TTC549 (cell line): Measurements from ENCODE around the gene KCNMA1.

ENCODE experiments used
- FAIRE-seq: peaks from 2 replicates; lab custom pipeline; 2012; peaks lifted over from hg19 to GRCh38; lab: Jason Lieb, UNC

KCNMA1 gene

DNA sequence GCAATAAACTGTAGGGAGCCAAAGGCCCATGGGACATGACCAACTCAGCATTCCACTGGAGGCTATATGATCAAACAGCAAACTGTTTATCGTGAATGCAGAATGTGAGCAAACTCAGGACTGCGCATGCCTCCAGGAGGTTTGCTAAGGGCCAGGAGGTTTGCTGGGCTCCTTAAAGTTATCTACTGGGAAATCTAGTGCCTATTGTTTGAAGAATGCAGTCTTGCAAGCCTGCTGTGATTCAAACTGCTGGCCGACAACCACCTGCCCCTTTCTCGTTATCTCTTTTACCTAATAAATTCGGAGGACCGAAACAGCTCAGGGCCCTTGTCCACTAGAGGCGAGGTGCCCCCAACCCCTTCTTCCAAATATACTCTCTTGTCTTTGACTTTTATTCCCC lies 404.1 kb downstream of the KCNMA1 start:
- no peak for FAIRE-seq

DNA sequence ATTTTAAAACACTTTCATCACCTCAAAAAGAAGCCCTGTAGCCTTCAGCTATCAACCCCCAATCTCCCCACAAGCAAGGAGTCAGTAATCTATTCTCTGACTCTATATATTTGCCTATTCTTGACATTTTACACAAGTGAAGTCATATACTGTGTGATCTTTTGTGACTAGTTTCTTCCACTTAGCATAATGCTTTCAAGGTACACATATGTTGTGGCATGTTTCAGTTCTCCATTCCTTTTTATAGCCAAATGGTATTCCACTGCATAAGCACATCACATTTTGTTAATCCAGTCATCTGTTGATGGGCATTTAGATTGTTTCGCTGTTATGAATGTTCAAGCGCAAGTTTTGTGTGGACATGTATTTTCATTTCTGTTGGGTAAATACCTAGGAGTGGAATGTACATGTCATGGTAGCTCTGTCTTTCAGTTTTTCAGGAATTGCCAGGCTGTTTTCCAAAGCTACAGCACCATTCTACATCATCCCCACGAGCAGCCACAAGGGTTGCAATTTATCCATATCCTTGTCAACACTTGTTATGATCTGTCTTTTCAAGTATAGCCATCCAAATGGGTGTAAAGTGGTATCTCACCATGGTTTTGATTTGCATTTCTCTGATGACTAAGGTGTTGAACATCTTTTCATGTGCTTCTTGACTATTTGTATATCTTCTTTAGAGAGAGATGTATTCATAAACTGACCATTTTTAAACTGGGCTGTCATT lies 405.6 kb downstream of the KCNMA1 start:
- no peak for FAIRE-seq

DNA sequence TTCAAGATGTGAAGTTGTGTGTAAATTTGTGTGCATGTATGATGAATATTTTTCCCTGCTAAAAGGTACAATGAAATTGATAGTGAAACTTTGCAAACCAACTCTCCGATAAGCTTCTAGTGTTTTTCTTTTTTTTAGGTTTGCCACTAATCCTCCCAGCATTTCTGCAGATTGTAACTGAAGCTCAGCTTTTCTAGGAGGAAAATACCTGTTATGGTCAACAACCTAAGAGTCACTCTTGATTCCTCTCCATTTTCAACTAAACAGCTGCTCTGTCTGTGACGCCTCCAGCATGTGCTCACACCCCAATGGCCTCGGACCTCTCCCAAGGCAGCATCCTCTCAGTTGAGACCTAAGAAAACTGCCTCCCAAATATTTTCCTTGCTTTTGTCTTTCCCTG lies 406.2 kb downstream of the KCNMA1 start:
- no peak for FAIRE-seq

DNA sequence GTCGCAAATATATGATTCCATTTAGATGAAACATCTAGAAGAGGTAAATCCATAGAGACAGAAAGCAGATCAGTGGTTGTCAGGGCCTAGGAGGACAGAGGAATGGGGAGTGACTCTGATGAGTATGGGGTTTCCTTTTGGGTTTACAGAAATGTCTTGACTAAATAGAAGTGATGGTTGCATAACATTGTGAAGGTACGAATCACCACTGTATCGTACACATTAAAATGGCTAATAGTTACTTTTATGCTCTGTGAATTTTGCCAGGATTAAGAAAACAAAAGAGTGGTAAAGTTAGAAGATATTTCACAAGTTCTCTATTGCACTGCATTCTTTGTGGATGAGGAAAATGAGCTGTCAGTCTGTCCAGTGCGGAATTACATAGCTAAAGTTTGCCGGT lies 407.4 kb downstream of the KCNMA1 start:
- no peak for FAIRE-seq

DNA sequence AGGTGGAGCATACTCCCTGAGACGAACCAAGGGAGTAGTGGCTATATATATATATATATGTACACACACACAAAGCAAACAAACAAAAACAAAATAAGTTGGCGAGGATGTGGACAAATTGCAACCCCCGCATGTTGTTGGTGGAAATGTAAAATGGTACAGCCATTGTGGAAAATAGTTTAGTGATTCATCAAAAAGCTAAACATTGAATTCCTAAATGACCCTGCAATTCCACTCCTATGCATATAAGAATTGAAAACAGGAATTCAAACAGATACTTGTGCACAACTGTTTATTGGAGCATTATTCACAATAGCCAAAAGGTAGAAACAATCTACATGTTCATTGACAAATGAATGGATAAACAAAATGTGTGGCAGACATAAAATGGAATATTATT lies 407.9 kb downstream of the KCNMA1 start:
- FAIRE-seq, result no peak

DNA sequence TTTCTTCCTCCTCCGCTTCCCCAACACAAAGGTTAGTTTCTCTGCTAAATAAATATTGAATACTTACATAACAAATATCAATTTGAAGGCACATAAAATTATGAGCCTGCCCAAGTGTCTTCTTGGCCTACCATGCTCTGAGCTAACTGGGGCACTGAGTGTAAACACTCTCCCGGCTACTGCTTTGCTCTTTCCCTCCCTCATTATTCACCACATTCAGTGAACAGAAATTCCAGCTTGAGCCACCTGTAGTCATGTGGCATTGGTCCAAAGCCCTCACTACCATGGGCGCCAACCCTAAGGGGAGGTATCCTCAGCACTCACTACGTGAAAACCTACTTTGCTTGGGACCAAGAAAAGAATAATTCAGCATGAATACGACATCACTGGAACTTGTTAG lies 409.0 kb downstream of the KCNMA1 start:
- no peak for FAIRE-seq

DNA sequence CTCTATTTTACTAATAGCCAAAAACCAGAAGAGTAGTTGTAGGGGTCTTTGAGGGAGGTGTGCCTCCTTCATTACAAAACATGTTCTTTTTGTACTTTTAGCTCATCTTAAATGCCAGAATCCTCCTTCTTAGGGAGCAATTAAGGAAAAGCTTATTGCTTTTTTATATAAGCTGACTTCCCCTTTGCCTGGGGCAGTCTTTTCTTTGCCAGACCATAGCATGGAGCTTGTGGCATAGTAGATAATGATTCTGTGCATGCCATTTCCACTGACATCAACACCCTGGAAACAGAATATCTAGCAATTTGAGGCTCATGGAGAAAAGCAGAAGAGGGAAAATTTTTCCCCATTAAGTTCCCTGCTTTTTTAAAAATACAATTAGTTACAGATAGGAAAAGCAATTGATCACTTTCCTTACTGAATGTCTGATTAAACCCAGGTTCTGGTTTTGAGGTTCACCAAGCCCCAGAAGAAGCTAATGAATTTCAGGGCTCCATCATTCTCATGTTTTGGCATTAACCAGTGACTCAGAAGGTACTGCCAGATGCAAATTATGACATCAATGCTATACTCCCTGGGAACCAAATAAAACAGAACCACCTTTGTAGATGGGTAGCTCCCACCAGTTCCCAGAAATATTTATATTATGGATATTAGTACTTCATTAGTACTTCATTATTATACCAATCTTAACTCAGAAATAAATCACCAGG lies 410.6 kb downstream of the KCNMA1 start:
- FAIRE-seq, result no peak

DNA sequence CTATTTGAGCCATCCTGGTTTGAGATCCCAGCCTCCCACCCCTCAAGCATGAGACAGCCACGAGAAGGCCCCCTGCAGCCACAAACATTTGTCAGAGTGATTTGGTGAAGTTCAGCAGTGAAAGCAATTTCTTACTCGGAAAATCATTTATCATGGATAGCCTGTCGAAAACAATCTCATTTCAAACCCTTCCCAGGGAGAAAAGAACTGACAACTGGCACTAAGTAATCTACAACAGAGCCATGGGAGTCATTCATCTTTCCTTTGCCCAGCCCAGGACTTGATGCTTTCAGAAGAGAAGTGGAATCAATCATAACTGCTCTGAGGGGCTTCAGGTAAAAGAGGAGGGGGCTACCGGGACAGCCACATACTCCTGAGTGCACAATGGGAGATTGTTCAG lies 411.2 kb downstream of the KCNMA1 start:
- FAIRE-seq, result no peak

DNA sequence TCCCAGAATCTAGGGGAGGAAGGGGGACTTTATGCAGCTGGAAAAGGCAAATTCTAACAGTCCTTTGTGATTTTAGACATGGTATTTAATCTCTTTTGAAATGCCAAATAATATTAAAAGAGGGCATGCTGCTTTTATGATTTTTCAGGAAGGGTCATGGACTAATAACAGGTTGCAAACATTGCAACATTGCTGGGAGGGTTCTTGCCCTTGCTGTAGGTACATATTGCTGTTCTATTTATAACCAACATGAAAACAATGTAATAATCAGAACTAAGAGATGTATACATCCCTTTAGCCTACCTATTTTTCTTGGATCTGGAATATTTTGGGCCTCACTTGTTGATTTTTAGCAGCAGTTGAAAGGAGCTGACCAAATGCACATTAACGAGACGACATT lies 411.6 kb downstream of the KCNMA1 start:
- FAIRE-seq, result no peak

DNA sequence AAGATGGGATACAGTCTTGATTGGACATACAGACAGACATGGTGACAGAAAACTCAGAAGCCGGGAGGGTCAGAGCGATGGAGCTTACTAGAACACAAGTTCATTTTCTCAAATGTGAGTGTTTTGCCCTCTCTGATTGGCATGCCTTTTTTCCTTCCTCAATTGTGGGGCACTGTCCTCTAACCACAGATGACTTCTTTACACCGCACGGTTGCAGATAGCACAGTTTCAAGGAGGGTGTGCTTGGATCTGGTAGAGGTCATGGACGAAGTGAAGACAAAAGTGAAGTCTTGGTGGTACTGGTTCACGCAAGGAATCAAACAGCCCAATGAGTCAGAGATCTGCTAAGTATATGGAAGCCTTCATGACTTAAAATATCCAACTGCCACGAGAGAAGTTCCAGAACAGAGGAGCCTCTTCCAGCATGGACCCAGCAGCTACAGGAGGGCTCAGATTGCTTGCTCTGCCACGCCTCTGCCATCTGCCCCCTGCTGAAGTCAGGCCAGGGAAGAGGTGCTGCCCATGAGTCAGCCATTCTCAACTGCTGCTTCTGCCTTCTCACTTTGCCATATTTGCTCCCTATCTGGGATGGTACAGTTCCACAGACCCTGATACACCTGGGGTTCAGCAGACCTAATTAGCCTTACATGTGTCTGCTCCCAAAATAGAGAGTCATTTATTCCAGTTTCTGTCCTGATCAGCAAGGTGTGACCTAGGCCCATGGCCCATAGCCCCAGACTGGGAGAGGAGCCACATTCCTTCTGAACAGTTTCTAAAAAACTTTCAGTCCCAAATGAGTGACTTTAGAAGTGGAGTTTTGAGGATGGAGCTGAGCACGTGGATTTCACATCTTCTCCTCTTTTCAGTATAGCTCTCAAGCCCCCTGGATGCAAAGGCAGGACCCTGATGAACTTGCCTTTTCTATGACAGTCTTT lies 413.8 kb downstream of the KCNMA1 start:
- FAIRE-seq, result no peak

DNA sequence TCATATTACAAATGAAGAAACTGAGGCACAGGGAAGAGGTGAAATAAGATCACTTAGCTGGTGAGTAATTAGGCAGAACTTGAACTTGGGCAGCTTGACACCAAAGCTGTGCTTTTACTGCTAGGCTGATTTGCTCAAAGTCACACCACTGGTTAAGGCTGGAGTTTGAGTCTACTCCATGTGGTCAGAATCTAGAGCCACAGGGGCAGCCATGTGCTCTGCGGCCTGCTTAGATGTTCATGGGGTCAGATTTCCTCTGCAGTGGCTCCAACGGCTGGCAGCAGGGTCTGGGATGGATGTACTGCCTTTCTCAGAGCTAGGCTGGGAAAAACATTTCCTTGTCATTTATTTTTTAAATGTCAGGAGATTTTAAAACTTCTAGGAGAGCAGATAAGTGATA lies 417.5 kb downstream of the KCNMA1 start:
- no peak for FAIRE-seq

DNA sequence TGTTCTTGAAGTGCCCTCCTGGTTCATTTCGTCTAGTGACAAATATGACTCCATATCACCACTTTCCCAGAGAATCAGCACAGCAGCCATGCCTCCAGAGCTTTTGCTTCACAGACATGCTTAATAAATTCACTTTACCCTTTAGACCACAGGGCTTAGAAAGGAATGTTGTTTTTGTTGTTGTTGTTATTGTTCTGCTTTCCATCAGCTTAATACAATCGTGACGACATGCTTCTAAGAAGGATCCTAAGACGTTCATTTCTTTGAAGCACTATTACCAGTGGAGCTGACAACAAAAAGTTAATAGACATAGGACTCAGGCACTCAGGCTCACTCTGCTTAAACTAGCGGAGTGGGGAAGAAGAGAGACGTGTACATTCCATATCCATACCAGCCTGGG lies 418.6 kb downstream of the KCNMA1 start:
- FAIRE-seq, result no peak

DNA sequence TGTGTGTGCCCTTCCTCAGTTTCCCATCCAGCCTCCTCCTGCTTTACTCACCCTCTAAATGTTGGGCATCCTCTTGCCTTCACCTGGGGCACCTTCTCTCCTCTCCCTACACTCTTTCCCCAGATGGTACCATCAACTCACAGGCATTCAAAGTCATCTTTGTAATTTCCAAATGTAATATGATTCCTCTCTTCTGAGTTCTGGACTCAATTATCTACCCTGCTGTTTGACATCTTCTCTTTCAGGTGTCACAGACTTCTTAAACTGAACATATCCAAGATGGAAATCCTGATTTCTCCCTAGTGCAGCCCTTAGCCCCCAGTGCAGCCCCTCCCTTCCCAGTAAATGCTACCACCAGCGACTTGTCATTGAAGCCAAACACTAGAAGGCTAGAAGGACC lies 422.8 kb downstream of the KCNMA1 start:
- FAIRE-seq, result no peak

DNA sequence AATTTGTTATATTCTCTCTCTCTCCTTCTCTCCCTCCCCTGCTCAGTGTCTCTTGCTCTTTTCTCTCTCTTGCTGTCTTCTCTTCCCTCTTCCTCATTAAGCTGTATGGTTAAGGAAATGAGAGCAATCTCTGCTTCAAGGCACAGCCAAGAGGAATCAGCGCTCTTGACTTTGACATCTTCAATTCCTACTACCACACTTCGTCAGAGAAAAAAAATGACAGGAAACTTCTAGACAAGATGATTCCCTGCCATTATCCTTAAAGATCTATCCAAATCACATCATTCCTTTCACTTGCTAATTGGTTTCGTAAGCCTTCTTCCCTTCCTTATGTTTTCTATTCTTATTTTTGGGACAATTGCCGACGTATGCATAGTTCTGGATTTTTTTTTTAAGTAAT lies 425.0 kb downstream of the KCNMA1 start:
- no peak for FAIRE-seq

DNA sequence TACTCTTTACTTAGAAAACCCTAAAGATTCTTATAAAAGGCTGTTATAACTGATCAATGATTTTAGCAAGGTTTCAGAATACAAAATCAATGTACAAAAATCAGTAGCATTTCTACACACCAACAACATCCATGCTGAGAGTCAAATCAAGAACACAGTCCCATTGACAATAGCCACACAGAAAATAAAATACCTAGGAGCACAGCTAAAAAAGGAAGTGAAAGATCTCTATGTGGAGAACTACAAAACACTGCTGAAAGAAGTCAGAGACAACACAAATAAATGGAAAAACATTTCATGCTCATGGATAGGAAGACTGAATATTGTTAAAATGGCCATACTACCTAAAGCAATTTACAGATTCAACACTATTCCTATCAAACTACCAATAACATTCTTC lies 427.0 kb downstream of the KCNMA1 start:
- no peak for FAIRE-seq

DNA sequence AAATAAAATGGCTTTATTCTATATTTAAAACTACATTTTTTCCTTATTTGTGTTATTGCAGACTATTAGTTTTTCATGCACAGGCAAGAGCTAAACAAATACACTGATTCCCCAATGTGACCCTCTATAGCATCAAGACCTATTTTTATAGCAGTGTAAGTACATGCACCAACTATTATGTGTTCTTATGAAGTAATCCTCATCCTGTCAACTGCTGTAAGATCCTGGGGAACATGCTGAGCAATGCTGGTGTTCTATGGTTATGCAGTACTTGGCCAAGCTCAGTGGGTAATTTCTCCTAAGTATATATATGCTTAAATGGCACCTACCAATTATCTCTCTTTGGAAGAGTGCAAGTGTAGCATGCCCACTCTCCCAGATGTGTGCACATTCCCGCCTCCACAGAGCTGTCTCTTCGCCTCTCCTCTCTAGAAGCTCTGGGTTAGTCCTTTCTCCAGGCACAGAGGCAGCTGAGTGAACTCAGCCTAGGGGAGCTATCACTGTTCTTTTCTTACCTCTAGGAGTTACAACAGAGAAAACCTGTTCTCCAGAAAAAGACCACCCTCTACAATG lies 428.8 kb downstream of the KCNMA1 start:
- FAIRE-seq, result no peak

DNA sequence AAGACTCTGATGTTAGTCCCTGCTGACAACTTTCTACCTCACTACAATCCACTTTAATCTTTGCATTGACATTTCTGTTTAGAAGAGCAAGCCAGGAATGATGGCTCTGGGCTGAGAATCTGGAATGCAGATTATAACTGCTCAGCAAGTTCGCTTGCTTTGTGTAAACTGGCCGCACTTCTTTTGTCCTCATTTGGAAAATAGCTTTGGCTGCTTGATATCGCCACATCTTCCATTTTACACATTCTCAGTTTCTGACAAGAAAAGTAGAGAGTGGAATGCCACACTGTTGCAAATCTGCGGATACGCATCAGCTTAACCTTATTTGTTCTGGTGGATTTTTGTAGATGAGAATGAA lies 429.8 kb downstream of the KCNMA1 start:
- no peak for FAIRE-seq

DNA sequence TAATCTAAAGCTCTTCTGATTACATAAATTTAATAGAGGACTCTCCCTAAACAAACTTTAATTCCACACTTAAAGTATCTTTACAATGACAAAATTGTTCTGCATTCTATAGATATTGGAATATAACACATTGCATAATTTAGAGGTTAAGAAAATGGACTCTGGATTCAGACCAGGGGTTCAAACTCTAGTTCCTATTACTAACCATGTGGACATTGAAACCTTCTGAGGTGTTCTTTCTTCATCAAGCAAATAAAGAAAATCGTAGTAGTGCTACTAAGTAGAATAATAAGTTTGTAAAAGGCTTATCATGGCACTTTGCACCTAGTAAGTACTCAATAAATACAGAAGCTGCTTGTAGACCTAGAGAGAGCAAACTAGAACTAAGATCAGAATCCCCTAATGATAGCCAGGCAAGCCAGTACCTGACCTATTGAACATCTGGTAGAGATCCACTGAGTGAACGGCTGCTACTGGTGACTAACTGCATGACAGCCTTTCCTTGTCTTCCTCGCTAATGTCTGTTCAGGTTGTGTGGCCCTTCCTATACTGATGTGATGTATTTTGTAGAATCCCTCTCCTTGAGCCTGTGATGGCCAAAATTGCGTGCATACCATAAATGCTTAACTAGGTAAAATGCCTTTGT lies 430.3 kb downstream of the KCNMA1 start:
- FAIRE-seq, result no peak

DNA sequence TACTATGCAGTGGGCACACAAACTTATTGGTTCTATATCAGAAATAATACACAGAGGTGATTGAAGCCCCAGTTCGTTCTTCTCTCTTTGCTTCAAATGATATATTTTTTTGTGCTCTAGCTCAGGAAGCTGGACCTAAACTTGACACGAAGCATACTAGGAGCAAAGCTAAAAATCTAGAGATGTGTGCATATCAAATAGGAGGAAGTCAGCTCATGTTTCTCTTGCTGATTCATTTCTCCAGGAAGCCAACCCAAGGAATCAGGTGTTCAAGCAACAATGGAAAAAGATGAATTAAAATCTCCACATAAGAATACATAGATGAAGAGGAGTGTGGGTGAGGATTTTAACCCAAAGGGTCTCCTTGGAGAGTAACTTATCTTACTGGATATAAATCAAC lies 432.5 kb downstream of the KCNMA1 start:
- FAIRE-seq, result no peak

DNA sequence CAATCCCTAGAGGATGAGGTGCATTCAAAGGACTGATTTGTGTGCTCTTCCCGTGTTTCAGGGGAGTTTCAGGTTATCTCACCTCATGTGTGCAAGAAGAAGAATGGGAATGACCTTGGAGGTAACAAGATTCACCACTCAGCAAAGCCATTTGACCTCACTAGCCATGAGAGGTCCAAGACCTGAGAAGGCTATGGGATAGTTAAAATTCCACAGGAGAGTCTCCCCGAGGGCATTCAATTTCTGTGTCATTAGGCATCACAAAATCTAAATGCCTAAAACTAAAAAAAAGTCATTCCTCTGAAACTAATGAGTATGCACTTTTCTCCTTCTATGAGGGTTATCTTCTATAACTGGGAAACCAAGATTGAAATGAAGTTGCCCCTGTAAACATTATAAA lies 433.4 kb downstream of the KCNMA1 start:
- FAIRE-seq, result no peak

DNA sequence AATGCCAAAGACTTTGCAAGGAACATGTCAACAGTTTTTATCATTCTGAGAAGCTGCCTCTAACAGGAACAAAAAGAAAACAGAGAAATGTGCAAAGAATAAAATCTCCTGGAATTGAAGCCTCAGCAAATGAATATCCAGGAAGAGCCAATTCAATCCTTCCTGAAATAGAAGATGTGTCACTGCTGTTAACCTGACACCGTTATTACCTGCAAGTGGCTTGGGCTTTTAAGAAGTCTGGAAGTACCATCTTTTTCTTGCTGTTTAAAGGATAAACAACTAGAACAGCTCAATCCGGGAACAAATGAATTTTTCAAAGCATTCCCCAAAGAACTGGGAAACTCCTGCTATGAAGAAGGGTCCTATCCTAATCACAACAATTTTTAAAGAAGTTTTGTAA lies 434.8 kb downstream of the KCNMA1 start:
- no peak for FAIRE-seq
